IMR-90 (cell line): ENCODE data around the gene NARF. TPM values are rescaled to one million over a fixed set of nuclear protein-coding genes. Genes with fewer than 3 reads are reported as not detected.

Experiments
- ATAC-seq: fragments of 200-7000 bp; cut with Tn5 transposase; 2 replicates; pipeline ENCODE4 v1.9.1; 2020; ENCODE audit warnings: low read depth, mild to moderate bottlenecking, moderate library complexity
- BruUV-seq: library from RNA; stranded (reverse); fragments of 400-500 nt; replicated peaks from 2 replicates; lab custom pipeline; 2021; lab: Mats Ljungman, UMichigan
- CTCF ChIA-PET: fragments of 300-600 bp; formaldehyde crosslinking; extraction: SDS; loops from one replicate; lab custom pipeline; 2021; ENCODE audit warnings: antibody characterized with exemption; lab: Yijun Ruan, JAX
- POLR2A ChIA-PET: fragments of 300-600 bp; sonication (Branson Sonifier 250); formaldehyde crosslinking; loops from one replicate; lab custom pipeline; 2022; ENCODE audit warnings: antibody characterized with exemption; ENCODE audit not compliant: unreplicated experiment; lab: Charles Lee
- DNase-seq: peaks from one replicate; pipeline ENCODE4 v3.0.0; 2013
- H2AFZ ChIP-seq: replicated peaks from 2 replicates; pipeline ENCODE3; 2013; ENCODE audit warnings: low read length, mild to moderate bottlenecking; ENCODE audit not compliant: poor library complexity
- H2AK5ac ChIP-seq: 2 replicates; pipeline ENCODE4 v1.6.1; 2013; ENCODE audit warnings: low read depth, low read length, inconsistent platforms
- H2AK9ac ChIP-seq: replicated peaks from 2 replicates; pipeline ENCODE3; 2013; ENCODE audit warnings: mild to moderate bottlenecking, low read depth, low read length, moderate library complexity; ENCODE audit not compliant: poor library complexity
- H2BK120ac ChIP-seq: 2 replicates; pipeline ENCODE4 v1.6.1; 2013; ENCODE audit warnings: low read depth, low read length, inconsistent platforms
- H2BK15ac ChIP-seq: 3 replicates; pipeline ENCODE4 v1.6.1; 2013; ENCODE audit warnings: low read depth, low read length, inconsistent platforms
- H2BK20ac ChIP-seq: 2 replicates; pipeline ENCODE4 v1.6.1; 2013; ENCODE audit warnings: low read depth, mild to moderate bottlenecking, inconsistent platforms, low read length, moderate library complexity
- H2BK5ac ChIP-seq: 2 replicates; pipeline ENCODE4 v1.6.1; 2013; ENCODE audit warnings: mild to moderate bottlenecking, low read depth, low read length, inconsistent platforms; ENCODE audit not compliant: poor library complexity, severe bottlenecking
- H3K14ac ChIP-seq: replicated peaks from 2 replicates; pipeline ENCODE4 v1.6.1; 2013; ENCODE audit warnings: low read depth, low read length, inconsistent platforms
- H3K18ac ChIP-seq: 2 replicates; pipeline ENCODE4 v1.6.1; 2013; ENCODE audit warnings: low read depth, low read length, control low read depth
- H3K23ac ChIP-seq: 2 replicates; pipeline ENCODE4 v1.6.1; 2013; ENCODE audit warnings: low read depth, low read length, inconsistent platforms
- H3K27ac ChIP-seq: 2 replicates; pipeline ENCODE4 v1.5.1; 2013; ENCODE audit warnings: mild to moderate bottlenecking, control low read depth, low read length; ENCODE audit not compliant: insufficient read depth
- H3K27me3 ChIP-seq: 2 replicates; pipeline ENCODE4 v1.6.1; 2013; ENCODE audit warnings: low read length; ENCODE audit not compliant: control insufficient read depth, insufficient read depth
- H3K36me3 ChIP-seq: 2 replicates; pipeline ENCODE4 v1.6.1; 2013; ENCODE audit warnings: low read length, mixed read lengths; ENCODE audit not compliant: control insufficient read depth, insufficient read depth
- H3K4ac ChIP-seq: 2 replicates; pipeline ENCODE4 v1.6.1; 2013; ENCODE audit warnings: low read depth, low read length, inconsistent platforms
- H3K4me1 ChIP-seq: 2 replicates; pipeline ENCODE4 v1.6.1; 2013; ENCODE audit warnings: low read length, mixed read lengths; ENCODE audit not compliant: control insufficient read depth, insufficient read depth
- H3K4me2 ChIP-seq: 2 replicates; pipeline ENCODE4 v1.6.1; 2013; ENCODE audit warnings: low read depth, mild to moderate bottlenecking, control low read depth, low read length, moderate library complexity
- H3K4me3 ChIP-seq: 2 replicates; pipeline ENCODE4 v1.5.1; 2013; ENCODE audit warnings: low read depth, mild to moderate bottlenecking, control low read depth, low read length, moderate library complexity; ENCODE audit not compliant: insufficient read depth
- H3K56ac ChIP-seq: 2 replicates; pipeline ENCODE4 v1.6.1; 2013; ENCODE audit warnings: low read length, inconsistent platforms; ENCODE audit not compliant: insufficient read depth; ENCODE audit errors: extremely low read depth
- H3K79me1 ChIP-seq, 2 experiments: 2 replicates each; pipeline ENCODE4 v1.6.1; 2013; ENCODE audit warnings: low read length in 2 of 2, inconsistent platforms in 1 of 2, low read depth in 1 of 2
- H3K9ac ChIP-seq: 2 replicates; pipeline ENCODE4 v1.6.1; 2013; ENCODE audit warnings: low read depth, low read length, control low read depth
- H3K9me1 ChIP-seq: 2 replicates; pipeline ENCODE4 v1.6.1; 2013; ENCODE audit warnings: low read length, inconsistent platforms; ENCODE audit not compliant: insufficient read depth
- H3K9me3 ChIP-seq: 2 replicates; pipeline ENCODE4 v1.6.1; 2013; ENCODE audit warnings: low read length; ENCODE audit not compliant: control insufficient read depth, insufficient read depth
- H4K20me1 ChIP-seq: 2 replicates; pipeline ENCODE4 v1.6.1; 2013; ENCODE audit warnings: low read length, inconsistent platforms; ENCODE audit not compliant: insufficient read depth
- H4K5ac ChIP-seq: 2 replicates; pipeline ENCODE4 v1.6.1; 2013; ENCODE audit warnings: mild to moderate bottlenecking, low read depth, low read length, control low read depth
- H4K8ac ChIP-seq, 2 experiments: 2 replicates each; pipeline ENCODE4 v1.6.1; 2013; ENCODE audit warnings: low read depth in 2 of 2, low read length in 2 of 2, control low read depth in 1 of 2, inconsistent platforms in 1 of 2
- H4K91ac ChIP-seq: 2 replicates; pipeline ENCODE4 v1.6.1; 2013; ENCODE audit warnings: low read depth, low read length, inconsistent platforms; ENCODE audit not compliant: insufficient read depth
- BHLHE40 ChIP-seq: fragments of 150-350 bp; IDR thresholded peaks from 2 replicates; pipeline ENCODE4 v1.6.1; 2016; ENCODE audit warnings: mild to moderate bottlenecking, low read depth, low read length
- CEBPB ChIP-seq: IDR thresholded peaks from 2 replicates; pipeline ENCODE4 v1.6.1; 2012; ENCODE audit warnings: low read depth, low read length, improper control_type of control experiment
- CHD1 ChIP-seq: IDR thresholded peaks from 2 replicates; pipeline ENCODE4 v1.6.1; 2012; ENCODE audit warnings: low read depth, low read length, improper control_type of control experiment
- FOS ChIP-seq: fragments of 150-350 bp; IDR thresholded peaks from 2 replicates; pipeline ENCODE4 v1.6.1; 2016; ENCODE audit warnings: low read depth, low read length
- MAFK ChIP-seq: IDR thresholded peaks from 2 replicates; pipeline ENCODE4 v1.6.1; 2012; ENCODE audit warnings: low read depth, low read length, improper control_type of control experiment
- MAZ ChIP-seq: IDR thresholded peaks from 2 replicates; pipeline ENCODE4 v1.6.1; 2012; ENCODE audit warnings: low read depth, mild to moderate bottlenecking, low read length, improper control_type of control experiment, moderate library complexity, borderline replicate concordance
- NFE2L2 ChIP-seq: fragments of 150-350 bp; IDR thresholded peaks from 2 replicates; pipeline ENCODE4 v1.6.1; 2016; ENCODE audit warnings: low read depth, mild to moderate bottlenecking, low read length
- POLR2A ChIP-seq: IDR thresholded peaks from 2 replicates; pipeline ENCODE4 v1.6.1; 2012; ENCODE audit warnings: mild to moderate bottlenecking, low read depth, low read length
- RAD21 ChIP-seq: IDR thresholded peaks from 2 replicates; pipeline ENCODE4 v1.6.1; 2012; ENCODE audit warnings: low read length, improper control_type of control experiment
- RCOR1 ChIP-seq: IDR thresholded peaks from 2 replicates; pipeline ENCODE4 v1.6.1; 2012; ENCODE audit warnings: mild to moderate bottlenecking, low read length, improper control_type of control experiment; ENCODE audit not compliant: insufficient replicate concordance
- RFX5 ChIP-seq: IDR thresholded peaks from 2 replicates; pipeline ENCODE4 v1.8.0; 2012; ENCODE audit warnings: low read depth, mild to moderate bottlenecking, low read length, moderate library complexity
- SMC3 ChIP-seq: fragments of 150-350 bp; IDR thresholded peaks from 2 replicates; pipeline ENCODE4 v1.6.1; 2016; ENCODE audit warnings: low read depth, mild to moderate bottlenecking, antibody characterized with exemption, low read length, moderate library complexity
- WGBS, 2 experiments: methylation state at CpG; one replicate each; pipeline versions ENCODE4 v1.1.5 to v1.1.7; 2013; ENCODE audit warnings: missing lambda C conversion rate in 2 of 2; ENCODE audit not compliant: insufficient read length in 1 of 2; ENCODE audit errors: extremely low coverage in 2 of 2; 5-methylcytosine and 5-hydroxymethylcytosine counted together
- dilution Hi-C: fragments of 300-500 bp; cut with HindIII; formaldehyde crosslinking; loops from one replicate; pipeline ENCODE4 v1.14.3; 2018; ENCODE audit warnings: low sequenced_read_pairs; ENCODE audit not compliant: unreplicated experiment
- in situ Hi-C: fragments of 300-500 bp; cut with MboI; formaldehyde crosslinking; loops from 3 replicates; pipeline ENCODE4 v1.14.3; 2019; ENCODE audit warnings: low sequenced_read_pairs, inconsistent platforms, mixed read lengths
- intact Hi-C: fragments of 100-400 bp; cut with micrococcal nuclease; formaldehyde crosslinking; loops from 2 replicates; pipeline ENCODE4 v1.10.0; 2022
- polyA plus RNA-seq, 3 experiments: library from polyadenylated mRNA; depleted of rRNA; stranded (reverse); fragments of >200 nt; gene quantifications; 2 replicates each; pipeline ENCODE4 v1.2.3, GENCODE V29; 2012; ENCODE audit warnings: low replicate concordance in 1 of 3
- total RNA-seq: library from RNA; depleted of rRNA; stranded (reverse); fragments of >200 nt; gene quantifications from 2 replicates; pipeline ENCODE4 v1.2.3, GENCODE V29; 2012
- TF ChIP-seq, protein P1 (sequence below): fragments of 150-350 bp; IDR thresholded peaks from 2 replicates; pipeline ENCODE4 v1.6.1; 2017; ENCODE audit warnings: mild to moderate bottlenecking, antibody characterized with exemption, low read length, low read depth
- TF ChIP-seq, protein P2 (sequence below): fragments of 150-350 bp; IDR thresholded peaks from 2 replicates; pipeline ENCODE4 v1.6.1; 2016; ENCODE audit warnings: low read depth, mild to moderate bottlenecking, low read length, moderate library complexity, borderline replicate concordance
- TF ChIP-seq, protein P3 (sequence below): conservative IDR thresholded peaks from 2 replicates; pipeline ENCODE4 v1.5.1; 2012; ENCODE audit warnings: mild to moderate bottlenecking, low read depth, low read length, improper control_type of control experiment

The NARF gene
- total and polyA plus RNA-seq, 2 of the 4 experiments (the other 2 are of a cell fraction): 83.7 to 94.8 TPM

- no peak for DNase-seq
- H2AFZ ChIP-seq: no peak overlapping the region
- no peak for TF ChIP-seq RCOR1
- no peak for TF ChIP-seq BHLHE40
- TF ChIP-seq SMC3: no peak
- TF ChIP-seq MAFK: no peak
- TF ChIP-seq, protein P1, sequence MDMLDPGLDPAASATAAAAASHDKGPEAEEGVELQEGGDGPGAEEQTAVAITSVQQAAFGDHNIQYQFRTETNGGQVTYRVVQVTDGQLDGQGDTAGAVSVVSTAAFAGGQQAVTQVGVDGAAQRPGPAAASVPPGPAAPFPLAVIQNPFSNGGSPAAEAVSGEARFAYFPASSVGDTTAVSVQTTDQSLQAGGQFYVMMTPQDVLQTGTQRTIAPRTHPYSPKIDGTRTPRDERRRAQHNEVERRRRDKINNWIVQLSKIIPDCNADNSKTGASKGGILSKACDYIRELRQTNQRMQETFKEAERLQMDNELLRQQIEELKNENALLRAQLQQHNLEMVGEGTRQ: no peak
- TF ChIP-seq MAZ: no peak
- TF ChIP-seq RAD21: no peak
- no peak for TF ChIP-seq CHD1
- no peak for TF ChIP-seq CEBPB
- TF ChIP-seq FOS: no peak
- TF ChIP-seq, protein P2, sequence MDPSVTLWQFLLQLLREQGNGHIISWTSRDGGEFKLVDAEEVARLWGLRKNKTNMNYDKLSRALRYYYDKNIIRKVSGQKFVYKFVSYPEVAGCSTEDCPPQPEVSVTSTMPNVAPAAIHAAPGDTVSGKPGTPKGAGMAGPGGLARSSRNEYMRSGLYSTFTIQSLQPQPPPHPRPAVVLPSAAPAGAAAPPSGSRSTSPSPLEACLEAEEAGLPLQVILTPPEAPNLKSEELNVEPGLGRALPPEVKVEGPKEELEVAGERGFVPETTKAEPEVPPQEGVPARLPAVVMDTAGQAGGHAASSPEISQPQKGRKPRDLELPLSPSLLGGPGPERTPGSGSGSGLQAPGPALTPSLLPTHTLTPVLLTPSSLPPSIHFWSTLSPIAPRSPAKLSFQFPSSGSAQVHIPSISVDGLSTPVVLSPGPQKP: no peak
- TF ChIP-seq POLR2A: no peak
- TF ChIP-seq, protein P3, sequence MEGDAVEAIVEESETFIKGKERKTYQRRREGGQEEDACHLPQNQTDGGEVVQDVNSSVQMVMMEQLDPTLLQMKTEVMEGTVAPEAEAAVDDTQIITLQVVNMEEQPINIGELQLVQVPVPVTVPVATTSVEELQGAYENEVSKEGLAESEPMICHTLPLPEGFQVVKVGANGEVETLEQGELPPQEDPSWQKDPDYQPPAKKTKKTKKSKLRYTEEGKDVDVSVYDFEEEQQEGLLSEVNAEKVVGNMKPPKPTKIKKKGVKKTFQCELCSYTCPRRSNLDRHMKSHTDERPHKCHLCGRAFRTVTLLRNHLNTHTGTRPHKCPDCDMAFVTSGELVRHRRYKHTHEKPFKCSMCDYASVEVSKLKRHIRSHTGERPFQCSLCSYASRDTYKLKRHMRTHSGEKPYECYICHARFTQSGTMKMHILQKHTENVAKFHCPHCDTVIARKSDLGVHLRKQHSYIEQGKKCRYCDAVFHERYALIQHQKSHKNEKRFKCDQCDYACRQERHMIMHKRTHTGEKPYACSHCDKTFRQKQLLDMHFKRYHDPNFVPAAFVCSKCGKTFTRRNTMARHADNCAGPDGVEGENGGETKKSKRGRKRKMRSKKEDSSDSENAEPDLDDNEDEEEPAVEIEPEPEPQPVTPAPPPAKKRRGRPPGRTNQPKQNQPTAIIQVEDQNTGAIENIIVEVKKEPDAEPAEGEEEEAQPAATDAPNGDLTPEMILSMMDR: no peak
- no peak for TF ChIP-seq NFE2L2
- TF ChIP-seq RFX5: no peak
- no peak overlapping the region for H3K4me3 ChIP-seq
- ChIA-PET CTCF (interaction anchor here (1.0 kb wide), 1 partner anchor 41 kb away, joined by 3 read pairs; no protein-coding TSS in a partner anchor), POLR2A (no interaction called here)
- H4K91ac ChIP-seq: no peak overlapping the region
- BruUV-seq: no TSS peak
- no peak overlapping the region for H3K56ac ChIP-seq
- no peaks in the 10 kb centered on the region; the same call in 1 of the 2 replicates for H4K20me1 ChIP-seq
- in situ Hi-C loops (no loop called here), intact Hi-C loops (no loop called here), dilution Hi-C loops (no loop called here)
- no peaks in the 10 kb centered on the region for H3K4me1 ChIP-seq
- no peaks in the 10 kb centered on the region for H3K27me3 ChIP-seq
- no peak overlapping the region for H3K23ac ChIP-seq
- no peak overlapping the region for H2BK20ac ChIP-seq
- H2BK120ac ChIP-seq: no peak overlapping the region
- H3K79me1 ChIP-seq: no peaks in the 10 kb centered on the region
- no peak overlapping the region for H4K8ac ChIP-seq
- WGBS, 2 experiments: 86% methylated on average over 1 of the region's 9 CpGs; no CpG with 5 or more reads in 1 of the 2 experiments
- H3K9ac ChIP-seq: no peak overlapping the region
- H3K4ac ChIP-seq: no peak overlapping the region
- no peak overlapping the region for H3K4me2 ChIP-seq
- no peak overlapping the region for H3K18ac ChIP-seq
- H3K14ac ChIP-seq: no peak overlapping the region
- H3K27ac ChIP-seq: no peak overlapping the region
- ATAC-seq: no peak
- H2BK5ac ChIP-seq: no peak overlapping the region
- H4K5ac ChIP-seq: no peak overlapping the region
- H2AK5ac ChIP-seq: no peak overlapping the region
- no peaks in the 10 kb centered on the region for H3K9me1 ChIP-seq
- H2AK9ac ChIP-seq: no peak overlapping the region
- peaks cover 61% of the 10 kb centered on the region for H3K36me3 ChIP-seq
- H3K9me3 ChIP-seq: no peaks in the 10 kb centered on the region
- no peak overlapping the region for H2BK15ac ChIP-seq
Observed at GRCh38 chr17:82480318-82480717, 21.8 kb downstream of the NARF start.
